Muscle layer of colon (tissue), 2 donors: Measurements from ENCODE around the gene BAG1.

Source experiments
- H3K27ac ChIP-seq: one replicate; pipeline ENCODE4 v1.7.0; 2013; ENCODE audit warnings: low read depth, mild to moderate bottlenecking, low read length, moderate library complexity
- H3K27me3 ChIP-seq, 2 donors: one replicate each; pipeline ENCODE4 v1.7.0; 2013; ENCODE audit warnings: low read length in 2 of 2, mild to moderate bottlenecking in 2 of 2; ENCODE audit not compliant: insufficient read depth in 2 of 2, control insufficient read depth in 1 of 2
- H3K36me3 ChIP-seq: one replicate; pipeline ENCODE4 v1.7.0; 2013; ENCODE audit warnings: mild to moderate bottlenecking, low read length; ENCODE audit not compliant: insufficient read depth
- H3K4me1 ChIP-seq: one replicate; pipeline ENCODE4 v1.7.0; 2013; ENCODE audit warnings: mild to moderate bottlenecking, low read length; ENCODE audit not compliant: insufficient read depth
- H3K4me3 ChIP-seq, 2 donors: one replicate each; pipeline ENCODE4 v1.7.0; 2013; ENCODE audit warnings: low read length in 2 of 2, low read depth in 1 of 2, mild to moderate bottlenecking in 1 of 2, moderate library complexity in 1 of 2
- H3K9ac ChIP-seq: one replicate; pipeline ENCODE4 v1.7.0; 2013; ENCODE audit warnings: low read length
- H3K9me3 ChIP-seq: one replicate; pipeline ENCODE4 v1.7.0; 2013; ENCODE audit warnings: mild to moderate bottlenecking, low read length
- donor health status: abdominal sarcoma.
- donor health status: Adenocarcinoma of cecum.

BAG1 gene

GRCh38 chr9:33293782-33294181 lies 29.3 kb upstream of the BAG1 start:
- Histone ChIP-seq H3K9ac (no peak overlapping the region), H3K27ac (no peak overlapping the region), H3K4me3 (no peak overlapping the region), H3K36me3 (peaks cover 45% of the 10 kb centered on the region), H3K4me1 (peaks cover 41% of the 10 kb centered on the region), H3K9me3 (no peaks in the 10 kb centered on the region), H3K27me3 (no peaks in the 10 kb centered on the region)

GRCh38 chr9:33291901-33292300 lies 27.4 kb upstream of the BAG1 start:
- no peaks in the 10 kb centered on the region for H3K9me3 ChIP-seq
- no peak overlapping the region for H3K4me3 ChIP-seq
- H3K4me1 ChIP-seq = peaks cover 29% of the 10 kb centered on the region
- no peaks in the 10 kb centered on the region for H3K27me3 ChIP-seq
- H3K9ac ChIP-seq = peak overlapping the region; percentile 14
- peaks cover 30% of the 10 kb centered on the region for H3K36me3 ChIP-seq
- no peak overlapping the region for H3K27ac ChIP-seq

- Histone ChIP-seq H3K36me3 (peaks cover 21% of the 10 kb centered on the region), H3K9me3 (no peaks in the 10 kb centered on the region), H3K27me3 (no peaks in the 10 kb centered on the region), H3K27ac (peak overlapping the region; percentile 87), H3K9ac (peak overlapping the region; percentile 91), H3K4me3 (peak overlapping the region; percentile 92), H3K4me1 (peaks cover 28% of the 10 kb centered on the region)
These were observed 26.5 kb upstream of the BAG1 start for GRCh38 chr9:33291031-33291397.

GRCh38 chr9:33290247-33291030 lies 25.9 kb upstream of the BAG1 start, which contains the start of gene NFX1:
NFX1 (plus strand) TSS chr9:33290516; CDS start chr9:33290573, 57 bp downstream.
- peaks cover 20% of the 10 kb centered on the region for H3K36me3 ChIP-seq

GRCh38 chr9:33289936-33290246 lies 25.4 kb upstream of the BAG1 start:
- peak overlapping the region; percentile 92 for H3K9ac ChIP-seq
- H3K27ac ChIP-seq = peak overlapping the region; percentile 87
- H3K4me1 ChIP-seq = peaks cover 28% of the 10 kb centered on the region
- no peaks in the 10 kb centered on the region for H3K27me3 ChIP-seq
- H3K4me3 ChIP-seq = peak overlapping the region; percentile 92
- no peaks in the 10 kb centered on the region for H3K9me3 ChIP-seq
- H3K36me3 ChIP-seq = peaks cover 17% of the 10 kb centered on the region

More at GRCh38 chr9:33290247-33291030, 25.9 kb upstream of the BAG1 start, which contains the start of gene NFX1:
- H3K9ac ChIP-seq = peak within 1 kb of the TSS; percentile 92
- peaks cover 28% of the 10 kb centered on the region for H3K4me1 ChIP-seq
- H3K27ac ChIP-seq = peak within 1 kb of the TSS; percentile 87
- H3K4me3 ChIP-seq = peak within 1 kb of the TSS; percentile 92
- no peaks in the 10 kb centered on the region for H3K27me3 ChIP-seq
- no peaks in the 10 kb centered on the region for H3K9me3 ChIP-seq

- Histone ChIP-seq H3K9ac (peak overlapping the region; percentile 92), H3K27ac (peak overlapping the region; percentile 87), H3K9me3 (no peaks in the 10 kb centered on the region), H3K36me3 (peaks cover 13% of the 10 kb centered on the region), H3K27me3 (no peaks in the 10 kb centered on the region), H3K4me1 (peaks cover 28% of the 10 kb centered on the region), H3K4me3 (peak overlapping the region; percentile 92)
These were observed 25.0 kb upstream of the BAG1 start for GRCh38 chr9:33289496-33289895.

GRCh38 chr9:33288828-33289483 lies 24.4 kb upstream of the BAG1 start:
- peaks cover 28% of the 10 kb centered on the region for H3K4me1 ChIP-seq
- H3K27ac ChIP-seq = peak overlapping the region; percentile 87
- H3K27me3 ChIP-seq = no peaks in the 10 kb centered on the region
- peaks cover 10% of the 10 kb centered on the region for H3K36me3 ChIP-seq
- no peaks in the 10 kb centered on the region for H3K9me3 ChIP-seq
- peak overlapping the region in 1 of 2 donors; percentile 92 for H3K4me3 ChIP-seq
- peak overlapping the region; percentile 92 for H3K9ac ChIP-seq

GRCh38 chr9:33288235-33288634 lies 23.7 kb upstream of the BAG1 start:
- Histone ChIP-seq H3K4me1 (peaks cover 28% of the 10 kb centered on the region), H3K27me3 (no peaks in the 10 kb centered on the region), H3K36me3 (peaks cover 15% of the 10 kb centered on the region), H3K4me3 (no peak overlapping the region), H3K9me3 (no peaks in the 10 kb centered on the region), H3K27ac (no peak overlapping the region), H3K9ac (no peak overlapping the region)

- no peaks in the 10 kb centered on the region for H3K27me3 ChIP-seq
- H3K9me3 ChIP-seq = no peaks in the 10 kb centered on the region
- H3K4me1 ChIP-seq = peaks cover 20% of the 10 kb centered on the region
- H3K9ac ChIP-seq = no peak overlapping the region
- H3K4me3 ChIP-seq = no peak overlapping the region
- peak overlapping the region; percentile 45 for H3K27ac ChIP-seq
- H3K36me3 ChIP-seq = peaks cover 19% of the 10 kb centered on the region
These were observed 22.6 kb upstream of the BAG1 start for GRCh38 chr9:33287087-33287490.

GRCh38 chr9:33285502-33285901 lies 21.0 kb upstream of the BAG1 start:
- no peak overlapping the region for H3K4me3 ChIP-seq
- peaks cover 7% of the 10 kb centered on the region for H3K4me1 ChIP-seq
- no peak overlapping the region for H3K9ac ChIP-seq
- H3K27ac ChIP-seq = no peak overlapping the region
- no peaks in the 10 kb centered on the region for H3K27me3 ChIP-seq
- H3K9me3 ChIP-seq = no peaks in the 10 kb centered on the region
- peaks cover 24% of the 10 kb centered on the region for H3K36me3 ChIP-seq

GRCh38 chr9:33277484-33277883 lies 13.0 kb upstream of the BAG1 start:
- Histone ChIP-seq H3K4me1 (no peaks in the 10 kb centered on the region), H3K27ac (no peak overlapping the region), H3K4me3 (no peak overlapping the region), H3K36me3 (peaks cover 71% of the 10 kb centered on the region), H3K27me3 (no peaks in the 10 kb centered on the region), H3K9me3 (no peaks in the 10 kb centered on the region), H3K9ac (no peak overlapping the region)
